Right renal cortex interstitium (tissue), 3 donors: ENCODE results near the gene GLP2R. TPM values are rescaled to one million over a fixed set of nuclear protein-coding genes. Genes with fewer than 3 reads are reported as not detected.
"Not testable (repeated sequence)": the region's sequence is repeated elsewhere in the genome, so short reads cannot be mapped to it uniquely, and the experiment has no call there.

ENCODE experiments used
- DNase-seq, 3 donors: peaks; one replicate each; pipeline ENCODE4 v3.0.0-alpha.2; 2013; ENCODE audit warnings: low read depth in 3 of 3, low spot score in 2 of 3
- polyA plus RNA-seq, 3 donors: library from polyadenylated mRNA; unstranded; fragments of 120-200 nt; gene quantifications; one replicate each; pipeline ENCODE4 v1.2.1, GENCODE V29; 2013; ENCODE audit not compliant: insufficient read length in 3 of 3

GLP2R gene
- polyA plus RNA-seq = under 1 TPM in 2 of 3 donors, not detected in 1; 0.03 to 0.08 TPM

- no peak for DNase-seq
Observed at GRCh38 chr17:9825641-9826150, at the start of gene GLP2R. GLP2R (plus strand) TSS chr17:9825924; CDS start chr17:9826064, 140 bp downstream.

DNA sequence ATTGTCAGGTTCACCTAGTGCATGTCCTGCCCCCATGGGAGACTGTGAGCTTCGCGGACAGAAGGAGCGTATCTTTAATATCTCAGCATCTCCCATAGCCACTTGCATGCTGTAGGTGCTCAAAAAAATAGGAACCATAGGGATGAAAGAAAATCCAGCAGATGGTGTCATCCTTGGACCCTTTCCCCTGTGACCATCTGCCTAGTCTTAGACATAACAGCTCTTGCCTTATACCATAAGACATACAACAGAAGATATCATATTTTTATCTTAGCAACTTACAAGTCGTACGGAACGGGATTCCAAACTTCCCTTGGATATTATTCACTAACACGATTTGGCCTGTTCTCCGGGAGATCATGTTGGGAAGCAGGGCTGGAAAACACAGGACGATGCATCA is 48.8 kb upstream of the GLP2R start:
- DNase-seq = no peak

DNA sequence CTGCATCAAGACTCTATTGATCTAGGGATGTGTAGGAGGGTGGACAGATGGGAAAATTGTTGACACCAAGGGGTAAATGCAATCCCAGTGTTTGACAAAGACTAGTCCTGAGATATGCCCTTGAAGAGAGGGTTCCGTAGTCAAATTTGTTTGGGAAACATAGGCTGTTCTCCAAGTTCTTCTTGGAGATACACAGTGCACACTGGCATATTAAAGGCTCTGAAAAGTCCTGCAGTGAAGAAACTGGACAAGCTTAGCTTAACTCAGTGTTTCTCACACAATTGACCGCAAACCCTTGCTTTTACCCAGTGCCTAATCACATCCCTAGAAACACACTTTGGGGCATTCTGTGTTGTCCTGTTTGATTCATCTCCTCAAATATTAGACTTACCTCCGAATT is 45.2 kb upstream of the GLP2R start:
- DNase-seq = no peak

DNA sequence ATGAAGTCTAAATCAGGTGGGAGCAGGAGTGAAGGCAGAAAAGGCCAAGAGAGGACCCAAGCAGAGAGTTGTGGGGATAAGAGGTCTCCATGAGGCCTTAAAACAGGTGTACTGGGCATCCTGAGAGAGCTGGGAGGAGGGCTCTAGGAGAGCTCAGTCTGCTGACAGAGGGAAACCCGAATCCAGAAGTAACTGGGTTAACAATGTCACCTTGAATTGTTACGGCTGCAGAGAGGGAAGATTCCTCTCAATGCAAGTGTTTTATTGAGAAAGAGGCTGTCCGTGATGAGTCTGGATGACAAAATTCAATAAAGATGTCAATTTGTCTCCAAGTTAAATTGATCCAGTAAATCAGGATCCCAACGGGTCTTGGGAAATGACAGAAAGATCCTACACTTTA is 42.7 kb upstream of the GLP2R start:
- no peak for DNase-seq

GRCh38 chr17:9783465-9783864 is 42.3 kb upstream of the GLP2R start:
- DNase-seq = not testable (repeated sequence)

DNA sequence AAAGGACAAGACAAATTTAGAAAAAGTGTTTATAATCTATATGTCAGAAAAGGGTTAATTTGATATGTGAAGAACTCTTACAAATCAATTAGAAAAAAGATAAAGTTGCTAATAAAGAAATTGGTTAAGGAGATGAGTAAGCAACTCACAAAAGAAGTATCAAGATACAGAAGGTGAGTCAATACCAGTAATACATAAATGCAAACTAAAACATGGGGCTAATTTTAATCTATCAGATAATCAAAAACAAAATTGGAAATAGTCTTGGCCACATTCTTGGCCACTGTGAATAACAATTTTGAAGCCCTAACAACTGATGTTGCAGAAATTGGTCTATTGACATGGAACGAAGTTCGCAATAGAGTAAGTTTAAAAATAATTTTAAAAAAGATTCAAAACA is 41.2 kb upstream of the GLP2R start:
- DNase-seq = no peak

DNA sequence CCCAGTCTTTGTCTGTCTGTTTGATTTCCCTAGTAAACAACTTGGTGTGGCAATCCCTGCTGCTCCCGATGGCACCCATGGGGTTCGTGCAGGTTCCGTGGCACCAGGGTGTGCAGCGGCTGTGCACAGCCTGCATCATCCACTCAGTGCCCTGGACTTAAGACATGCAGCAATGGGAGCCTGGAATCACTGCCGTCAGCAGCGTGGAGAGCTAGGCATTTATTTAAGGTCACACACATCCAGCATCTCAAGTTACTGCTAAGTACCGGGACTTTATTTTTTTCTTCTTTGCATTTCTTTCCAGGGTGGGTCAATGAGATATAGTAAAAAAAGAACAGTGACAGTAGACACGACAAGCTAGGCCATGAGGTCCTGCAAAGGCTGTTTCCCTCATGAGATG is 37.1 kb upstream of the GLP2R start:
- no peak for DNase-seq

GRCh38 chr17:9790316-9790715 is 35.4 kb upstream of the GLP2R start:
- no peak for DNase-seq

DNA sequence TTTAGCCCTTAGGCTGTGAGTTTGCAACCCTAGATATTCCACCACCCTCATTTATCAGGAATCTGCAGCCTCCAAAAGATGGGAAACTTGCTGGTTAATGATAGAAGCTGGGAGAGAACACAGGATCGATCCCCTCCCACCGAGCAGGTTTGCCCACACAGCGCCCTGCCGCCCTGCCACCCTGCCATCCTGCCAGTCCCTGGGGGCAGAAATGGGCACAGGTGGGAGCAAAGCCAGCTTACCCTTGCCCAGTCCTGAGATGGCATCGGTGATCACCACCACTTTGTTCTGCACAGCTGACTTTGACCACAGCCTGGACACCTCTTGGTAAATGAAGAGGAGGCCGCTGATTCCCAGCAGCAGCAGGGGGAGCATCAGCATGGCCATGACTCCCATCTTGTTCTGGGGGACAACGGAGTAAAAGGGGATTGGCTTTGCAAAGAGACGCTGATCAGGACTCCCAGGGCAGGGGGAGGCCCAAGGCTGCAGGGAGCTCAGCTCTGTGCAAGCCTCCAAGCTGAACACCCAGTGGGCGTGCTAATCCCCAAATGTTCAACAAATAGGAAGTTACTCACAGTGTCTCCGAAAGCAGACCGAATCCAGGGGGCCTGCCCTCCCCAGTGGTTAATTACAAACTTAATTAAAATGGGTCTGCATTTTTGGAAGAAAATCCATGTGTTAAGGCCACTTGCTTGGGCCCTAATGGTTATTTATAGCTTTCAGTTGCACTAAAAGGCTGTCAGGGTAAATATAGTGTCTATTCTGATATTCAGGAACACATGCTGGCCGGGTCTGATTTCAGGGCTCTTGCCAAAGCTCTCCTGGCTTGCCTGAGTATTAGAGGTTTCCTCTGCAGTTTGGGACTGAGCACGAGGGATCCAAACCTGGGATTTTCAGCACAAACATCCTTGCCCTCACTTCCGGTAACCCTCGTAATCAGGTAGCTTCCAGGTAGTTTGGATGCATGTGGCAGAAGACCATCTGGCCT is 34.5 kb upstream of the GLP2R start, which contains the start of gene DHRS7C:
TSS of gene DHRS7C (minus strand) at position 704 of the 988 bp plus-strand sequence. CDS start at position 396, 308 bp downstream.
- no peak for DNase-seq

GRCh38 chr17:9792181-9792840 is 33.4 kb upstream of the GLP2R start:
- DNase-seq = no peak

- DNase-seq = no peak
Observed at GRCh38 chr17:9798008-9798407, 27.7 kb upstream of the GLP2R start.

- no peak for DNase-seq
Observed at GRCh38 chr17:9798724-9799123, 27.0 kb upstream of the GLP2R start.

DNA sequence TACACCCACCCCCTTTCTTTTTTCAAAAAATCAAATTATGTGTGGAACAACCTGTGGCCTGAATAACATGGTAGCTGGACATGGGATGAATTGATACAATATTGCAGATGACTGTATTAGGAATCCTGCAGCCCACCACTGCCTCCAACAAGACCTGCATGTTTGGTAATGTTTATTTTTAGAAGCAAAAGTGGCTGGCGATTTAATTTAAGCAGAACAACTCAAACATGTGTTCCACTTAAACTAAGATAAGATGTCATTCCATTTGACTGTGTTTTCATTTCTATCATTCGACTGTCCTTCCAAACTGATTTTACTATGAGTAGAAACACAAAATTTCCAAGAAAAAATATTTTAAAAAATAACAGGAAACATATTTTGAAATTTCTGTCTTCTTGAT is 24.2 kb upstream of the GLP2R start:
- no peak for DNase-seq

GRCh38 chr17:9802294-9802693 is 23.4 kb upstream of the GLP2R start:
- no peak for DNase-seq

- no peak for DNase-seq
Observed at GRCh38 chr17:9802697-9803096, 23.0 kb upstream of the GLP2R start.

DNA sequence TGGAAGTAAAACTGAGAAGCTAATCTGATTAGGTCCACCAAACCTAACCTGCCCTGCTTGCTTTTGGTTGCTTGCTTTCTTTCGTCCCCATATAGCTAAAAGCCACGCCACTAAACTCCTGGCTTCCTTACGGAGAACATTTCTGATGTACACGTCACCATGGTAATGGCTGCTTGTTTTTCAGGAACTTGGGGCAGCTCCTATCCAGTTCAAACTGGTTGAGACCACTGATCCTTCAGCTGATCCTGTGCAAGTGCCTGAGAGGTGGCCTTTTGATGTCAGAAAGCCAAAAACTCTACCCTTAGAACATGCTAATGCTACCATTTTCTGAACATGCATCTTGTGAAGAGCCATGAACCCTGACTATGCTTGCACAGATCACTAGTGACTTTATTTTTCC is 20.0 kb upstream of the GLP2R start:
- DNase-seq = no peak

GRCh38 chr17:9806699-9807098 is 19.0 kb upstream of the GLP2R start:
- no peak for DNase-seq

DNA sequence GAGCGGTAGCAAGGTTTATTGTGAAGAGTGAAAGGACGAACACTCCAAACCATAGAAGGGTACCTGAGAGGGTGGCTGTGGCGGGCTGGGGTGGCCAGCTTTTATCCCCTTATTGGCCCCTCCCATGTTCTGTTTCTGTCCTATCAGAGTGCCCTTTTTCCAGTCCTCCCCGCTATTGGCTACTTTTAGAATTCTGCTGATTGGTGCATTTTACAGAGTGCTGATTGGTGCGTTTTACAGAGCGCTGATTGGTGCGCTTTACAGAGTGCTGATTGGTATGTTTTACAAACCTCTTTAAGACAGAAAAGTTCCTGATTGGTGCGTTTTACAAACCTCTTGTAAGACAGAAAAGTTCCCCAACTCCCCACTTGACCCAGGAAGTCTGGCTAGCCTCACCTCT is 16.3 kb upstream of the GLP2R start:
- no peak for DNase-seq

- no peak for DNase-seq
Observed at GRCh38 chr17:9810100-9810949, 15.4 kb upstream of the GLP2R start.

DNA sequence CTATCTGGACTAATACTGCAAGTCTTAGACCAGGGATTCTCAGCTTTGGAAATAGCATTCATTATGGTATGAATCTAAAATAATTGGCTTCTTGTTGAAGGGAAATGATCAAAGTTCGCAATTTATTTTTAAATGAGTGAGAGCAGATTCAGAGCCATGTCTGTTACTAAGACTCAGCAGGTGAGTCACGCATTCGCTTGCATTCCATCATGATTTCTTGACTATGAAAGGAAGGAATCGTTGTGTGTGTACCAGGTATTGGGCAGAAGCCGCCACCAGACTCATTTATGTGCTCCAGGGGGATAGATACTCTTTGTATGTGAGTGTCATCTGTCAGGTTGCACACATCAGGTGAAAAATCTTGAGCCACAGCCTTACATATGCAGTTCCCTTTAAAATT is 14.6 kb upstream of the GLP2R start:
- DNase-seq = no peak

GRCh38 chr17:9811537-9811936 is 14.2 kb upstream of the GLP2R start:
- no peak for DNase-seq
